GM12878 (cell line): ENCODE data around the gene TBCD. TPM values are rescaled to one million over a fixed set of nuclear protein-coding genes. Genes with fewer than 3 reads are reported as not detected.

ENCODE experiments used
- BMI1 ChIP-seq: fragments of 450-650 bp; IDR thresholded peaks from 2 replicates; pipeline ENCODE4 v1.6.1; 2016; ENCODE audit warnings: mild to moderate bottlenecking, moderate library complexity, borderline replicate concordance
- CBX3 ChIP-seq: fragments of 200-600 bp; sonication (generic); IDR thresholded peaks from 2 replicates; pipeline ENCODE4 v1.6.1; 2016; ENCODE audit warnings: low read depth, borderline replicate concordance
- CHD4 ChIP-seq: fragments of 200-600 bp; sonication (generic); IDR thresholded peaks from 2 replicates; pipeline ENCODE4 v1.6.1; 2016; ENCODE audit warnings: mild to moderate bottlenecking
- CREB1 ChIP-seq: IDR thresholded peaks from 2 replicates; pipeline ENCODE4 v1.6.1; 2012; ENCODE audit warnings: low read depth, mild to moderate bottlenecking, inconsistent platforms
- EED ChIP-seq: sonication (generic); IDR thresholded peaks from 2 replicates; pipeline ENCODE4 v1.6.1; 2016; ENCODE audit warnings: antibody characterized with exemption, low read depth
- GABPA ChIP-seq: IDR thresholded peaks from 2 replicates; pipeline ENCODE4 v1.6.1; 2014; ENCODE audit warnings: antibody characterized with exemption, low read depth, mild to moderate bottlenecking, inconsistent platforms
- JUNB ChIP-seq: IDR thresholded peaks from 2 replicates; pipeline ENCODE4 v1.6.1; 2016; ENCODE audit warnings: antibody characterized with exemption, mild to moderate bottlenecking
- JUND ChIP-seq: IDR thresholded peaks from 2 replicates; pipeline ENCODE4 v1.6.1; 2012; ENCODE audit warnings: low read depth, mild to moderate bottlenecking, low read length, improper control_type of control experiment, moderate library complexity
- KAT2A ChIP-seq: conservative IDR thresholded peaks from 2 replicates; pipeline ENCODE4 v1.6.1; 2011; ENCODE audit warnings: low read depth, low read length; ENCODE audit not compliant: control insufficient read depth
- LARP7 ChIP-seq: fragments of 450-650 bp; IDR thresholded peaks from 2 replicates; pipeline ENCODE4 v1.6.1; 2017; ENCODE audit warnings: mild to moderate bottlenecking
- PML ChIP-seq: IDR thresholded peaks from 2 replicates; pipeline ENCODE4 v1.6.1; 2012; ENCODE audit warnings: low read length, inconsistent platforms
- POLR2AphosphoS2 ChIP-seq: IDR thresholded peaks from 2 replicates; pipeline ENCODE4 v1.6.1; 2011; ENCODE audit warnings: low read depth, mild to moderate bottlenecking, low read length, improper control_type of control experiment, moderate library complexity
- RBBP5 ChIP-seq: fragments of 200-600 bp; sonication (generic); conservative IDR thresholded peaks from 2 replicates; pipeline ENCODE4 v1.6.1; 2016
- SRF ChIP-seq, 2 experiments: IDR thresholded peaks; 2 replicates each; pipeline ENCODE4 v1.6.1; 2011; ENCODE audit warnings: low read depth in 2 of 2, low read length in 2 of 2, mild to moderate bottlenecking in 1 of 2, moderate library complexity in 1 of 2
- ZNF207 ChIP-seq: fragments of 450-650 bp; IDR thresholded peaks from 2 replicates; pipeline ENCODE4 v1.6.1; 2014; ENCODE audit warnings: antibody characterized with exemption, mild to moderate bottlenecking, borderline replicate concordance
- polyA plus RNA-seq, 11 experiments: library from polyadenylated mRNA; depleted of rRNA in 4 of 11; unstranded in 6 of 11; stranded (reverse) in 5 of 11; fragments of >200 nt; fragmentation: Nextera tagmentation in 4 of 11; fragmentation: Illumina TruSeq in 1 of 11; extraction: Ambion mirVana in 4 of 11; extraction: Trizol in 1 of 11; gene quantifications; 1 replicate in 1 of 11; 2 replicates in 10 of 11; pipeline versions ENCODE4 v1.2.1 to v1.2.3, GENCODE V29; 2011 to 2016; ENCODE audit warnings: inconsistent platforms in 2 of 11, missing spikeins in 2 of 11, low read depth in 1 of 11
- total RNA-seq, 4 experiments: library from RNA; depleted of rRNA in 3 of 4; stranded (reverse); fragments of >200 nt in 3 of 4; fragmentation: Illumina TruSeq in 1 of 4; extraction: Trizol in 1 of 4; gene quantifications; 2 replicates each; pipeline versions ENCODE4 v1.2.1 to v1.2.3, GENCODE V29; 2013 to 2021
- TF ChIP-seq, protein P1 (sequence below): fragments of 450-650 bp; IDR thresholded peaks from 2 replicates; pipeline ENCODE4 v1.6.1; 2017; ENCODE audit warnings: antibody characterized with exemption, mild to moderate bottlenecking, moderate library complexity
- TF ChIP-seq, protein P2 (sequence below): fragments of 150-350 bp; IDR thresholded peaks from 2 replicates; pipeline ENCODE4 v1.6.1; 2016; ENCODE audit warnings: low read depth, low read length
- TF ChIP-seq, protein P3 (sequence below): fragments of 450-650 bp; IDR thresholded peaks from 2 replicates; pipeline ENCODE4 v1.6.1; 2017; ENCODE audit warnings: mild to moderate bottlenecking, moderate library complexity

Gene TBCD
- total and polyA plus RNA-seq, 10 of the 15 experiments (the other 5 are each of a cell fraction or from before 2014, with no cell fraction given) = 10.3 to 114 (median 52.4) TPM

DNA sequence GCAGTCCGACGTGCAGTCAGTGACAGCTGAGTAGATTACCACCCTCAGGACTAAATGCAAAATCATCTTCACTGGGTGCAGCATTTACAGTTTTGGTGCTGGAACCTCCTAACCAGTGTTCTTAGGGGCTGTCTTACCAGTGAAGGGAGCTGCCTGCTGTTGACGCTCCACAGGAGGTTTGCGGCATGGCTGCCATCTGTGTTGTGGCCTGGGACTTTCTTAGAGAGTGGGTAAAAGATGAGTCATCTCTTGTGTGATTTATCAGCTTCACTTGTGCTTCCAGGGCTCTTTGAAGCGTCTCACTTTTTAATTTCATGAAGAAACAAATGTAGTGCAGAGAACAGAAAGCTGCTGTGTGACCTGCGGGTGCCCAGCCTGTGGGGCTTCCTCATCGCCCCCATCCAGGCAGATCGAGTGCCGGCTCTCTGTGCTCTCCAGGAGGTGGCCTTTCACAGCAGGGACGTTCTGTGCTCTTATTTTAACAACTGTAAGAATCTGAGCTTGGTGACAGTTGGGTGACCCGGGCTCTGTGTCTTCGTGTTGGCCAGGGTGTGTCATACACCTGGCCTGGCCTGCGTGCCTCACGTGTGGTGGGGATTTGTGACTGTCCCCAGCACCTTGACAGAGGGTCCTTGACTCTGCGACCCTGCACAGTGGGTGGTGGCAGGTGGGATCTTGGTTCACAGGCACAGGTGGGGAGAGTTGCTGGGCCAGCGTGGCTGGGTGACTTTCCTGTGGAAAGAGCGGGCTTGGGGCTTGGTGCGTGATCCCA is 112.3 kb downstream of the TBCD start (continued):
- TF ChIP-seq SRF (IDR thresholded peaks at IDR 0.05; ENCODE audit: low read depth in 2 of 2, low read length in 2 of 2) = no peak
- TF ChIP-seq PML = 0 out of 2 replicates have a peak, but pooled peaks have one; percentile 67
- TF ChIP-seq, protein P1, sequence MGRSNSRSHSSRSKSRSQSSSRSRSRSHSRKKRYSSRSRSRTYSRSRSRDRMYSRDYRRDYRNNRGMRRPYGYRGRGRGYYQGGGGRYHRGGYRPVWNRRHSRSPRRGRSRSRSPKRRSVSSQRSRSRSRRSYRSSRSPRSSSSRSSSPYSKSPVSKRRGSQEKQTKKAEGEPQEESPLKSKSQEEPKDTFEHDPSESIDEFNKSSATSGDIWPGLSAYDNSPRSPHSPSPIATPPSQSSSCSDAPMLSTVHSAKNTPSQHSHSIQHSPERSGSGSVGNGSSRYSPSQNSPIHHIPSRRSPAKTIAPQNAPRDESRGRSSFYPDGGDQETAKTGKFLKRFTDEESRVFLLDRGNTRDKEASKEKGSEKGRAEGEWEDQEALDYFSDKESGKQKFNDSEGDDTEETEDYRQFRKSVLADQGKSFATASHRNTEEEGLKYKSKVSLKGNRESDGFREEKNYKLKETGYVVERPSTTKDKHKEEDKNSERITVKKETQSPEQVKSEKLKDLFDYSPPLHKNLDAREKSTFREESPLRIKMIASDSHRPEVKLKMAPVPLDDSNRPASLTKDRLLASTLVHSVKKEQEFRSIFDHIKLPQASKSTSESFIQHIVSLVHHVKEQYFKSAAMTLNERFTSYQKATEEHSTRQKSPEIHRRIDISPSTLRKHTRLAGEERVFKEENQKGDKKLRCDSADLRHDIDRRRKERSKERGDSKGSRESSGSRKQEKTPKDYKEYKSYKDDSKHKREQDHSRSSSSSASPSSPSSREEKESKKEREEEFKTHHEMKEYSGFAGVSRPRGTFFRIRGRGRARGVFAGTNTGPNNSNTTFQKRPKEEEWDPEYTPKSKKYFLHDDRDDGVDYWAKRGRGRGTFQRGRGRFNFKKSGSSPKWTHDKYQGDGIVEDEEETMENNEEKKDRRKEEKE = no peak
- no peak for TF ChIP-seq RBBP5
- peak; percentile 23; the same call in 1 of the 2 replicates for TF ChIP-seq BMI1
- TF ChIP-seq GABPA = no peak
- TF ChIP-seq JUND = peak; percentile 79; the same call in 1 of the 2 replicates
- no peak for TF ChIP-seq KAT2A
- TF ChIP-seq, protein P2, sequence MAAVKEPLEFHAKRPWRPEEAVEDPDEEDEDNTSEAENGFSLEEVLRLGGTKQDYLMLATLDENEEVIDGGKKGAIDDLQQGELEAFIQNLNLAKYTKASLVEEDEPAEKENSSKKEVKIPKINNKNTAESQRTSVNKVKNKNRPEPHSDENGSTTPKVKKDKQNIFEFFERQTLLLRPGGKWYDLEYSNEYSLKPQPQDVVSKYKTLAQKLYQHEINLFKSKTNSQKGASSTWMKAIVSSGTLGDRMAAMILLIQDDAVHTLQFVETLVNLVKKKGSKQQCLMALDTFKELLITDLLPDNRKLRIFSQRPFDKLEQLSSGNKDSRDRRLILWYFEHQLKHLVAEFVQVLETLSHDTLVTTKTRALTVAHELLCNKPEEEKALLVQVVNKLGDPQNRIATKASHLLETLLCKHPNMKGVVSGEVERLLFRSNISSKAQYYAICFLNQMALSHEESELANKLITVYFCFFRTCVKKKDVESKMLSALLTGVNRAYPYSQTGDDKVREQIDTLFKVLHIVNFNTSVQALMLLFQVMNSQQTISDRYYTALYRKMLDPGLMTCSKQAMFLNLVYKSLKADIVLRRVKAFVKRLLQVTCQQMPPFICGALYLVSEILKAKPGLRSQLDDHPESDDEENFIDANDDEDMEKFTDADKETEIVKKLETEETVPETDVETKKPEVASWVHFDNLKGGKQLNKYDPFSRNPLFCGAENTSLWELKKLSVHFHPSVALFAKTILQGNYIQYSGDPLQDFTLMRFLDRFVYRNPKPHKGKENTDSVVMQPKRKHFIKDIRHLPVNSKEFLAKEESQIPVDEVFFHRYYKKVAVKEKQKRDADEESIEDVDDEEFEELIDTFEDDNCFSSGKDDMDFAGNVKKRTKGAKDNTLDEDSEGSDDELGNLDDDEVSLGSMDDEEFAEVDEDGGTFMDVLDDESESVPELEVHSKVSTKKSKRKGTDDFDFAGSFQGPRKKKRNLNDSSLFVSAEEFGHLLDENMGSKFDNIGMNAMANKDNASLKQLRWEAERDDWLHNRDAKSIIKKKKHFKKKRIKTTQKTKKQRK = no peak
- TF ChIP-seq, protein P3, sequence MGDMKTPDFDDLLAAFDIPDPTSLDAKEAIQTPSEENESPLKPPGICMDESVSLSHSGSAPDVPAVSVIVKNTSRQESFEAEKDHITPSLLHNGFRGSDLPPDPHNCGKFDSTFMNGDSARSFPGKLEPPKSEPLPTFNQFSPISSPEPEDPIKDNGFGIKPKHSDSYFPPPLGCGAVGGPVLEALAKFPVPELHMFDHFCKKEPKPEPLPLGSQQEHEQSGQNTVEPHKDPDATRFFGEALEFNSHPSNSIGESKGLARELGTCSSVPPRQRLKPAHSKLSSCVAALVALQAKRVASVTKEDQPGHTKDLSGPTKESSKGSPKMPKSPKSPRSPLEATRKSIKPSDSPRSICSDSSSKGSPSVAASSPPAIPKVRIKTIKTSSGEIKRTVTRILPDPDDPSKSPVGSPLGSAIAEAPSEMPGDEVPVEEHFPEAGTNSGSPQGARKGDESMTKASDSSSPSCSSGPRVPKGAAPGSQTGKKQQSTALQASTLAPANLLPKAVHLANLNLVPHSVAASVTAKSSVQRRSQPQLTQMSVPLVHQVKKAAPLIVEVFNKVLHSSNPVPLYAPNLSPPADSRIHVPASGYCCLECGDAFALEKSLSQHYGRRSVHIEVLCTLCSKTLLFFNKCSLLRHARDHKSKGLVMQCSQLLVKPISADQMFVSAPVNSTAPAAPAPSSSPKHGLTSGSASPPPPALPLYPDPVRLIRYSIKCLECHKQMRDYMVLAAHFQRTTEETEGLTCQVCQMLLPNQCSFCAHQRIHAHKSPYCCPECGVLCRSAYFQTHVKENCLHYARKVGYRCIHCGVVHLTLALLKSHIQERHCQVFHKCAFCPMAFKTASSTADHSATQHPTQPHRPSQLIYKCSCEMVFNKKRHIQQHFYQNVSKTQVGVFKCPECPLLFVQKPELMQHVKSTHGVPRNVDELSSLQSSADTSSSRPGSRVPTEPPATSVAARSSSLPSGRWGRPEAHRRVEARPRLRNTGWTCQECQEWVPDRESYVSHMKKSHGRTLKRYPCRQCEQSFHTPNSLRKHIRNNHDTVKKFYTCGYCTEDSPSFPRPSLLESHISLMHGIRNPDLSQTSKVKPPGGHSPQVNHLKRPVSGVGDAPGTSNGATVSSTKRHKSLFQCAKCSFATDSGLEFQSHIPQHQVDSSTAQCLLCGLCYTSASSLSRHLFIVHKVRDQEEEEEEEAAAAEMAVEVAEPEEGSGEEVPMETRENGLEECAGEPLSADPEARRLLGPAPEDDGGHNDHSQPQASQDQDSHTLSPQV = 0 out of 2 replicates have a peak, but pooled peaks have one; percentile 9
- TF ChIP-seq POLR2AphosphoS2 = 0 out of 2 replicates have a peak, but pooled peaks have one; percentile 41
- TF ChIP-seq CHD4 = 0 out of 2 replicates have a peak, but pooled peaks have one; percentile 61
- TF ChIP-seq ZNF207 = no peak; the same call in 1 of the 2 replicates
- TF ChIP-seq LARP7 = 0 out of 2 replicates have a peak, but pooled peaks have one; percentile 21
- TF ChIP-seq CBX3 = no peak
- TF ChIP-seq JUNB = peak; percentile 91
- TF ChIP-seq CREB1 = peak; percentile 76; the same call in 1 of the 2 replicates
- TF ChIP-seq EED = peak; percentile 85
